ENCODE measurements around the gene COMMD2. TPM values are rescaled to one million over a fixed set of nuclear protein-coding genes. Genes with fewer than 3 reads are reported as not detected.
A peak's percentile ranks its signal among the peaks of the same experiment; 100 is the strongest.

Gene COMMD2
- total RNA-seq, 1 donor from 2014 or later, result 60.8 TPM

GRCh38 chr3:149764302-149764701, 12.0 kb upstream of the COMMD2 start:
- no peak for DNase-seq (ENCODE audit: low spot score, unreplicated experiment)
- Mint-ChIP-seq H3K27ac (no peak overlapping the region), H3K9me3 (ENCODE audit: low read depth) (no peaks in the 10 kb centered on the region), H3K36me3 (ENCODE audit: insufficient read depth) (no peaks in the 10 kb centered on the region), H3K4me3 (ENCODE audit: low read depth) (no peak overlapping the region), H3K27me3 (peaks cover 10% of the 10 kb centered on the region), H3K4me1 (ENCODE audit: low read depth) (no peaks in the 10 kb centered on the region)
- TF ChIP-seq, protein P1, sequence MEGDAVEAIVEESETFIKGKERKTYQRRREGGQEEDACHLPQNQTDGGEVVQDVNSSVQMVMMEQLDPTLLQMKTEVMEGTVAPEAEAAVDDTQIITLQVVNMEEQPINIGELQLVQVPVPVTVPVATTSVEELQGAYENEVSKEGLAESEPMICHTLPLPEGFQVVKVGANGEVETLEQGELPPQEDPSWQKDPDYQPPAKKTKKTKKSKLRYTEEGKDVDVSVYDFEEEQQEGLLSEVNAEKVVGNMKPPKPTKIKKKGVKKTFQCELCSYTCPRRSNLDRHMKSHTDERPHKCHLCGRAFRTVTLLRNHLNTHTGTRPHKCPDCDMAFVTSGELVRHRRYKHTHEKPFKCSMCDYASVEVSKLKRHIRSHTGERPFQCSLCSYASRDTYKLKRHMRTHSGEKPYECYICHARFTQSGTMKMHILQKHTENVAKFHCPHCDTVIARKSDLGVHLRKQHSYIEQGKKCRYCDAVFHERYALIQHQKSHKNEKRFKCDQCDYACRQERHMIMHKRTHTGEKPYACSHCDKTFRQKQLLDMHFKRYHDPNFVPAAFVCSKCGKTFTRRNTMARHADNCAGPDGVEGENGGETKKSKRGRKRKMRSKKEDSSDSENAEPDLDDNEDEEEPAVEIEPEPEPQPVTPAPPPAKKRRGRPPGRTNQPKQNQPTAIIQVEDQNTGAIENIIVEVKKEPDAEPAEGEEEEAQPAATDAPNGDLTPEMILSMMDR (IDR thresholded peaks at IDR 0.05; ENCODE audit: unreplicated experiment), result no peak

DNA sequence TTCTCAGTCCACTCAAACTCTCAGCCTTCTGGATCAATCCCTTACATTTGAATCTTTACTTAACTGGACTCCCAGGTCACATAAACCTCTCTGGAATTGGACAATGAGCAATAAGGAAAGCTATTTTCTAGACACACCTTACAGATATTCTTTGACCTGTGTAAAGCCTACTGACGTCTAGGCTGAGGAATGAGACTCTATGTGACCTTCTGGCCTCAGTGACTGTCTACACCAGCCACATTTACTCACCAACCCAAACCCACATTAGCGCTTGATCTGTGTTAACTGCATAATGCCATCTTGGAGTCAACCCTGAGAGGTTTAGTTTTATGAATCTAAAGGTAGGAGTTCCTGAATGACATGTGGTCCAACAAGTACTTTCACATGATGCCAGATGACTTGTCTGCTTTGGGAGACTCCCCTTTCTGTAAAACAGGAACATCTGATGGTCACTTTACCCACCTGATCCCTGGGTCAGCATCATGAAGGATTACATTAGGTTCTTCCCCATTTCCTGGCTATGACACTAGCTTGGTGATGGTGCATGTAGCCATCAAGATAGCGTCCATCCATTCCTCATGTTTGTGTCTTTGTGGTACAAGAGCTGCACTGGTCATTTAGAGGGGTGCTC, 11.4 kb upstream of the COMMD2 start:
- no peaks in the 10 kb centered on the region for H3K4me1 Mint-ChIP-seq (ENCODE audit: low read depth)
- H3K4me3 Mint-ChIP-seq (ENCODE audit: low read depth), result no peak overlapping the region
- TF ChIP-seq, protein P1 (IDR thresholded peaks at IDR 0.05; ENCODE audit: unreplicated experiment), result no peak
- no peak overlapping the region for H3K27ac Mint-ChIP-seq
- DNase-seq (ENCODE audit: low spot score, unreplicated experiment), result no peak
- H3K27me3 Mint-ChIP-seq, result peaks cover 10% of the 10 kb centered on the region
- no peaks in the 10 kb centered on the region for H3K36me3 Mint-ChIP-seq (ENCODE audit: insufficient read depth)
- H3K9me3 Mint-ChIP-seq (ENCODE audit: low read depth), result no peaks in the 10 kb centered on the region

- H3K36me3 Mint-ChIP-seq (ENCODE audit: insufficient read depth), result peaks cover 5% of the 10 kb centered on the region
- peaks cover 4% of the 10 kb centered on the region for H3K27me3 Mint-ChIP-seq
- TF ChIP-seq, protein P1 (IDR thresholded peaks at IDR 0.05; ENCODE audit: unreplicated experiment), result no peak
- DNase-seq (ENCODE audit: low spot score, unreplicated experiment), result no peak
- peak overlapping the region; percentile 62 for H3K4me3 Mint-ChIP-seq (ENCODE audit: low read depth)
- H3K27ac Mint-ChIP-seq, result no peak overlapping the region
- H3K4me1 Mint-ChIP-seq (ENCODE audit: low read depth), result peaks cover 6% of the 10 kb centered on the region
- H3K9me3 Mint-ChIP-seq (ENCODE audit: low read depth), result no peaks in the 10 kb centered on the region
Observed at GRCh38 chr3:149753717-149754116, 1.4 kb upstream of the COMMD2 start.

DNA sequence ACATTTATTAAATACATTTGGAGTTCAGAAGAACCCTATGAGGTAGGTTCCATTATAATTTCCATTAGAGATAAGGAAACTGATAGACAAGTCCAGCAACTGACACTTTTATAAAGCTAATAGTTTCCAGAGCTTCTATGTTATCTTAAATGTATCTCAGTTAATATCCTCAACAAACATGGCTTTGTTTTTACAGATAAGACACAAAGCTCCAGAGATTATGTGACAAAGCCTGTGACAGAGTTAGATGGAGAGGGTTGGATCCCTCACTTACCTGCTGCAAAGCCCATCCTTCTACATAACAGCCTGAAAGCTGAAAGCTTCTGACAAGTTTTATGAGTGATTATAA, 473 bp upstream of the COMMD2 start:
- peaks cover 10% of the 10 kb centered on the region for H3K36me3 Mint-ChIP-seq (ENCODE audit: insufficient read depth)
- peaks cover 6% of the 10 kb centered on the region for H3K4me1 Mint-ChIP-seq (ENCODE audit: low read depth)
- peak overlapping the region; percentile 97 for H3K27ac Mint-ChIP-seq

DNA sequence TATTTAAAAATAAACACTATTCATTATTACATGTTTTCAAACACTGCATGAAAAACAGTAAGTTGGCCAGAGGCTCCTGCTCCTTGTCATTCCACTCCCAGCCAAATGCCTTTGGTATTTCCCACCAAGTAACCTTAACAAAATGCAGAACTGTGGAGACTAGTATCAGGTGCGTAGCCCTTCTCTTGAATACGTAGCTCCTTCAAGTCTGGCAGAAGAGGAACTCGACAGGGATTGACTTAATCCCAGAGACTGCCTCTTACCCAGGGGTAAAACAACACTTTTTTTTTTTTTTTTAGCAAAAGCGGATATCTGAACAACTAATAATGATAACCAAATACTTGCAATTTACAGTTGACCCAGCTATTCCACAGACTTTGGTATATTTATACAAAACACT, 738 bp downstream of the COMMD2 start:
- Mint-ChIP-seq H3K27me3 (peaks cover 4% of the 10 kb centered on the region), H3K4me1 (ENCODE audit: low read depth) (peaks cover 6% of the 10 kb centered on the region), H3K27ac (no peak overlapping the region), H3K9me3 (ENCODE audit: low read depth) (no peaks in the 10 kb centered on the region), H3K4me3 (ENCODE audit: low read depth) (peak overlapping the region; percentile 99), H3K36me3 (ENCODE audit: insufficient read depth) (peaks cover 12% of the 10 kb centered on the region)
- DNase-seq (ENCODE audit: low spot score, unreplicated experiment), result no peak
- TF ChIP-seq, protein P1 (IDR thresholded peaks at IDR 0.05; ENCODE audit: unreplicated experiment), result no peak

More for the DNA sequence above, 473 bp upstream of the COMMD2 start:
- TF ChIP-seq, protein P1 (IDR thresholded peaks at IDR 0.05; ENCODE audit: unreplicated experiment), result no peak
- Mint-ChIP-seq H3K27me3 (peaks cover 4% of the 10 kb centered on the region), H3K4me3 (ENCODE audit: low read depth) (peak overlapping the region; percentile 99), H3K9me3 (ENCODE audit: low read depth) (no peaks in the 10 kb centered on the region)
- DNase-seq (ENCODE audit: low spot score, unreplicated experiment), result no peak

Data from progenitor cell of endocrine pancreas (in vitro differentiated cells).